G401.6 (cell line): ENCODE data around the gene CTCFL.

Source experiments
- FAIRE-seq: peaks from 2 replicates; lab custom pipeline; 2012; peaks lifted over from hg19 to GRCh38; lab: Jason Lieb, UNC

The CTCFL gene

DNA sequence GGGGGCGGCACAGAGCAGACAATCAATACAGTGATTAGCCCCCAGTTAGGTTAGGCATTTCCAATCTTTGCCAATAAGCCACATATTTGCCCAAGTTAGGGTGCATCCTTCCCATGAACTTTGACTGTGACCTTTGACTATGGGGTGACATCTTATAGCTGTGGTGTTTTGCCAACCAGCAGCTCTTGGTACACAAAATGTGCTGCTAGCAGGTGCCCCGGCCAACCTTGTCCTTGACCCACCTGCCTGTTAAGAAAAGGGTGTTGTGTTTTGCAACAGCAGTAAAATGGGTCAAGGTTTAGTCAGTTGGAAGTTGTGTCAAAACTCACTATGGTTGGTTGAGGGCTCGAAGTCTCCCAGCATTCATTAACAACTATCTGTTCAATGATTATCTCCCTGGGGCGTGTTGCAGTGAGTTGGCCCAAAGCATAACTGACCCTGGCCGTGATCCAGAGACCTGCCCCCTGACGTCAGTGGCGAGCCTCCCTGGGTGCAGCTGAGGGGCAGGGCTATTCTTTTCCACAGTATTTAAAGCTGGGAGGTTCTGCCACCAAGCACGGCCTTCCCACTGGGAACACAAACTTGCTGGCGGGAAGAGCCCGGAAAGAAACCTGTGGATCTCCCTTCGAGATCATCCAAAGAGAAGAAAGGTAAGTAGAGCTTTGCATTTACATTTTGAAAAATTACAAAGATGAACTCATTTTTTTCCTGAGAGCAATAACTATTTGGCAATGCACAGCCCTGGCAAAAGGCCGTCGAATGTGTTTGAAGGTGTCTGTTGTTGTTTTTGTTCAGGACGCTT is 35.8 kb upstream of the CTCFL start, which contains the start of gene PCK1:
TSS of gene PCK1 (plus strand) at position 557 of the 802 bp plus-strand sequence. CDS start 302 bp downstream, outside the sequence.
- no peak for FAIRE-seq

DNA sequence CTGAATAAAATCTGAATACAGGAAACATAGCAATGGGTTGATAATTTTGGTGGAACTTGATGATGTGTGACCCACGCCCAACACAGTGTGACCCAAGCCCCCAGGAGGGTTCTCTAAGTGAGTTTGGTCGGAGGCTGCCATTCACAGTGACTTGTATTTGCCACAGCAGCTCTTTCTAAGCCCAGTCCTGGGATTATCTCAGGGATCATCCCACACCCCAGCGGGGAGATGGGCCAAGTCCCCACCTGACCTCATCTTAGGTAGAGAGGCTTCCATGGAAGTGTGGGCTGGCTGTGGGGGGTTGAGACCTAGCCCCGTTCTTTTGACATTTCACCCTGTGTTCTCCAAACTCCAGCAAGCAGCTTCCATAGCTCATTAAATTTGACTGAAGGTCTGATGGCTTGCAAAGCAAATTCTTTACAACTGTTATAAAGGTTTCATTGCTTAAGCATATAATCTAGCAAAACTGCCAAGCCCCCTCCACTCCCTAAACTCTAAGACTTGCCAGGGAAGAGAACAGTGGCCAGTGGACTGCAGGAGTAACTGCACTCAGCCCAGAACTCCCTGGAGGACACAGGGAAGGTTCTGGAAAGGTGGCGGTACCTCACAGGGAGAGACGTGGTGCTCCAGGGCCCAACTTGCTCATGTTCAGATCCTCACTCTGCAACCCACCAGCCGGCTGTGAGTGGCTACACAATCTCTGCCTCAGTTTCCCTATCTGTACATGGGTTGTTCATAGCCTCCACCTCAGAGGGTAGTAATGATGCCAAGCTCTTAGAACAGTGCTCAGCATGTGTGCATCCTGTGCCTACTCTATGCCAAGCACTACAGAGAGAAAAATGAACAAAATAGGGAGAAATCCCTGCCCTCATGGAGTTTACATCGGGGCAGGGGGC is 35.0 kb upstream of the CTCFL start:
- no peak for FAIRE-seq

DNA sequence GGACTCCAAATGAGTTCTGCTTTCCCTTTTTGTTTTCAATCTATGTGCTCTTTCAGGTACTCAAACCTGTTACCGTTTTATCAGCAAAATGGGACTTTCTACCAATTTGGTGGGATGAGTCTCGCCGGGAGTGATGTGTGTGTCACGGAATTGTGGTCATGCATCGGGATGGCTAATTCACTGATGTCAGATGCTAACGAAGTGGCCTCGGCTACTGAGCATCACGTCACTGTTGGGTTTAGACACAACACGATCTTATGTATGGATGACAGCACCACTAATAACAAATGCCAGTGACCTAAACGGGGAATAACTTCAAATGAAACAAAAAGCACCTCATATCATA is 34.3 kb upstream of the CTCFL start:
- FAIRE-seq, result no peak

DNA sequence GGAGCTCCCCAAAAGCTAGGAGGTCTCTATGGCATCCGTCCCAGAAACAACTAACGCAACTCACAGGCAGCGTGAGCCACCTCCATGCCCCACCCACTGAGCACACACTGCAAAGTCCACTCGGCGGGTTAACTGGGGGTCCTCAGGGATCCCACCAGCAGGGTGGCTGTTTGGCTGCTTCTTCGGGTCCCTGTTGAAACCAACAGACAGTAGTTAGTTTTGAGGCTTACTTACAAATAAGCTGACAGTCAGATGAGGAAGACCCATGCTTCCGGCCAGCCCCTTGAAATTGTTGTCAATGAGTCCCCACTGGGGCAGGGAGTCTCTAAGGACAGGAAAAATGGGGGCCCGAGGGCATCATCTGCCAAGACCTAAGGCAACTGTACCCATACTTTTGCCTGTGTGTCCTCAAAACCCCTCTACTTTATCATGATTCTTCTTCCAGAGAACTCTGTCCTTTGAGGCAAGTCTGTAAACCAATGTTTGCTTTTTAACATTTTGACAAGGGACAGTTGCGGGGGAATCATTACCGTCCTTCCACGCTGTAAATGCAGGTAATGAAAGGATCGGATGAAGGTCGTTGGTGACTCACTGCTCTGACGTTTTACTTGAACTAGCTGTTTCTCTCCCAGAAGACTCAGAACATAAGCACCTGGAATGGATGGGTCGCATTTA is 33.8 kb upstream of the CTCFL start:
- FAIRE-seq, result no peak

DNA sequence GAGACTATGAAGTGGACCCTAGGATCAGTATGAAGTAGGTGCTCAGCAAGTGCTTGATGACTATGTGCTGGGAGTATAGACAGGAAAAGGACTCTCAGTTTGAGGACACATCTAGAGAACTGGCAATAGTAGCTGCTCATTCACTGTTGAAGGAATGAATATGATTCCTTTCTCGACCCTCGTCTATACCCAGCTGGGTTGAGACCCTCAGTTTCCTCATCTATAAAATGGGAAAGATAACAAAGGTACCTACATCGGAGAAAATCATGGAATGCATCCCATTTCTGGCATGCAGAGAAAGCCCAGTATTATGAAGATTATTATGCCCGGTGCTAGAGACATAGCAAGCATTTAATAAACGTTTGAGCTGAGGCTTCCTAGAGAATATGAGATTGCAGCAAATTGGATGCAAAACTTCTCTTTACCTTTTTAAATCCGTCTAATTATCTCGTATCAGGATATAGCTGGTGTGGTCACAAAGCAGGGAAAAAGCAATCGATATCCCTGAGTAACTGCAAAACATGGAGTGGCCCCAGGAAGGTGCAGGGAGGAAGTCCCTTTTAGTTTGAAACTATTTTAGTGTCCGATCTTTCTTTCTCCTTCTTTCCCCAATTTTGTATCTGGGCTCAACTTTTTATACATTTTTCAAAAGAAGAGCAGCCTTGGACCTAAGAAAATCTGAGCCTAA is 33.1 kb upstream of the CTCFL start:
- FAIRE-seq, result no peak

DNA sequence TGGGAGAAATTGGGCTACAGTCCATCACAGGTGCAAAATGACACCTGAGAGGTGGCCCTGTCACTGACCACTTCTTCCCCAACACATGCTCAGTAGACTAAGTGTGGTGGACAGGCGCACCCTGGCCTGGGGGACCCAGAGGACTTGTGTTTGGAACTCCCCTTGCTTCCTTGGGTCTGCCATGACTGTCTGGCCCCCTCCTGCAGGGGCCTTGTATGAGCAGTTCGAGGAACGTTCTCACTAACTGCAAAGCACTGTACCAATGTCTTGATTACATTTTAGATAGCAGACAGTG is 32.0 kb upstream of the CTCFL start:
- FAIRE-seq, result no peak

DNA sequence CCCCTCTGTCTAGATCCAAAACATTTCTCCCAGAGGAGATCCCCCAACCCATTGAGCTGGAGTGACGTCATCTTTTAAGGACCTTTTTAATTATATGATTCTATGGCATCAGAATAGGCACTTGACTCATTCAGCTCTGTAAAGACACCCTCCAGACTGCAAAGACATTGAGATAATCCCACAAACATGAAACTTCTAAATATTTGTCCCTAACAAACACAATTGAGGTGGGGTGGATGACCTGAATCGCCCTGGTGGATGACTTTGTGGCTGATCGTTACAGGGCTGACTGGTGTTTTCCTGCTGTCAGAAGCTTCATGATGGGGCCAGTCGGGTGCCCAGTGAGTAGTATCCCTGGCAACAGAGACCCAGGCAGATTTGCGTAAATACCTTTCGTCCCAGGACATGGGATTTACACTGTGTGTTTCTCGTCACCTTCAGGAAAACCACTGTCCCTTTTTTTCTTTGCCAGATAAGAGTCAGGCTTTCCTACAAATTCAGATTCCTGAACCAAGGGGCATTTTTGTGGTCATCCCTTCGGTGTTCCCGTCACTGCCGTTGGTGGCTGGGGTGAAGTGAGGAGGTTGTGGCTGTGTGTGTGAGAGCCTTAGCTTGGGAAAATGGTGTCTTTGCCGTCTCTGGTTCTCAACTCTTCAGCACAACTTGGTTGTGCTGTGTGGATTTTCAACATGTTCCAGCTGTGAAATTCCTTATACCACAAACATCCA is 30.7 kb upstream of the CTCFL start:
- FAIRE-seq, result no peak

DNA sequence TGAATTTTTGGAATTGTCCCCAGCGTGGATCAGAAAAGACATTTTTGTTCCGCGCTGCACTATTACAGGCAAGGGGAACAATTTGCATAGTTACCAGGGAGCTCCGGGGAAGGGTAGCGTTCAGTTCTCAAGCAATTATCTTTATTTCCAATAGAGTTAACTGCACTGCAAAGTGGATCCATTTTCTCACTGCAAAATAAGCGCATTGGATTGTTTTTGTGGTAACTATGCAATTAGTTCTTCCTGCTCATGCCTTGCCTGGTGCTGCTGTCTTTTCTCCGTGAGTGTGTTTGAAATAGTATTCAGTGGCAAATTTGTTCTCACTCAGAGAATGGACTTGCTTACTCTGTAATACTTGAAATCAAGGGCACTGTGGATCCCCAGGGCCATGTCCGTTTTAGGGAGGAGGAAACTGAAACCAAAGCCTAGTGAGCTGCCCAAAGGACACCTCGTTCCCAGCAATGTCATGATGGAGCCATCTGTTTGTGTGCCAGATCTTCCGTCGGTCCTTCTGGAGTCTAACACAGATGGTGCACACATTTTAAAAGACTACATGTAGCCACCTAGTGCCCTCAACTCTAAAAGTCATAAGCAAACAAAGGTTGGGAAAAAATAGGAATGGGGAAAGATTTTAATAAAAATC is 28.6 kb upstream of the CTCFL start:
- no peak for FAIRE-seq

DNA sequence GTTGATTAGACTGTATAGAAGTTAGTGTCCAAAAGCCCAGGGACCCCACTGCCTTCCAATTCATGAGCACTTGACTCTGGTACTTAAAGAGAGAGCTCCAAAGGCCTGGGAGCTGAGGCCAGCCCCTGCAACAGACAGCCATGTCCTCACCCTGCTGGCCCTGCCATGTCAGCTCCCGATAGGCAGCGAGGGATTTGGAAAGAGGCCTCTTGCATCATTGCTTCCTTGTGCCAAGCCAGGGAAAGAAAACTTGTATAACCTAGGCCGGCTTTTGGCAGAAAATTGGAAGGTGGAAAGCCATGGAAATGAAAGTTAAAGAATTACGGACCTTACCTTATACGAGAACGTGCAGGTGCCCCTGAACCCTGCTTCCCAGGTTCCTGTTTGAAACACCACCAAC is 27.5 kb upstream of the CTCFL start:
- FAIRE-seq, result no peak

DNA sequence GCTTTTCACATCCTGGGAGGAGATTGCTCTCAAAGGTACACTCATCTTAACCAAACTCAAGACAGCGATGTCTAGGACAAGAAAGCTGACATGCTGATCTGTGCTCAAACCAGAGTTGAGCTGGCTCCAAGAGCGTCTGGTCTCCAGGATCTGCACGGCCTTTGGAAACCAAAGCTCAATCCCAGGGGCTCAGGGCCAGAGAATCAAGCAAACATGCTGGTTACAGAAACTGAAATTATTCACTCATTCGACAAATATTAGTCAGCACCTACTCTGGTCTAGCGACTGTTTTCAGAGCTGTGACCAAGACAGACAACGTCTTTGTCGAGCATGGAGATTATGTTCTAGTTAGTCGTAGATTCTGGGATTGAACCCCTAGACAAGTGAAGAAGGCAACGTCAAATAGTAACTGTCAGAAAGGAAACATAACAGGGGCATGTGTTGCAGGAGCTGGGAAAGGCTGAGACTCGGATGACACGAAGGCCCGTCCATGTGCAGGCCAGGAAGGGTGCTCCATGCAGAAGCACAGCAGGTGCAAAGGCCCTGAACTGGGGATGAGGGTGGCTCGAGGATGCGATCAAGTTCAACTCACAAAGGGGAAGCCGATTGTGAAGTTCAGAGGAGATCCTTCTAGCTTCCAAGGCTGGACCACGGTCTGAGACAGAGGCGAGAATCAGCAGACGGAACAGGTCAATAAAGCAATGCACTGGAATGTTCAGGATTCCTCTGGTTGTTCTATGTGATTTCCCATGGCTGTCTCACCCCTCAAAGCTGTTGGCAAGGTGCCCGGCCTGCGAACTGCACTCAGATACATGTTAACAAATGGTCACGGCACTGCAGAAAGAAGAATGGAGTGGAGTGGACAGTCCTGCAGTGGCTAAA is 23.5 kb upstream of the CTCFL start:
- no peak for FAIRE-seq

DNA sequence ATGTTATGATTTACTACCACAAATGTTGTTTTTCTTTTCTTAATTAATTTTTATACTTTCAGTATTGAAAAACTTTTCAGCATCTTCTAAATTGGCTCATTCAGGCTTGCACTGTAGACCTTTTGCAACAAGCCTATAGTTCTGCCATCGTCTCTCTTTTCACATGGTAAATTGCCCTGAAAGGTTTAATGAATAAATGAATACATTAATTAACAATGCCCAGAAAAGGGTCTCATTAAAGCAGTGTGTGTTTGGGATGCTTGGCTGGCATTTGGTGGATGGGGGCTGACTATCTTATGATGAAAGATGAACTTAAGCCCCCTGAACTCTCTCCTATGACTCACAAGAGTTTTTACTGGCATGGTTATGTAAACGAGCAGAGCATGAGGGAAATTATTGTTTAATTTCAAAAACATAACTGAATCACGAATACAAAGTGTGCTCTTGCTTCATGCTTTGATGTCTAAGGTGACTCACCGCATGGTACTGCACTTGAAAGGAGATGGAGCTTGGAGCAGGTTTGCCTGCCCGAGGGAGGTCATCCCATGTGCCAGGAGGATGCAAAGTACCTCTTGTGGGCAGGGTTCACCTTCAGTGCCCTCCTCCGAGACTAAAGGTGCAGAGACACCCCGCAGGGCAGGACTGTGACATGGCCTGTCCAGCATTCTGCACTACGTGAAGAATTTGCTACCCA is 22.2 kb upstream of the CTCFL start:
- no peak for FAIRE-seq

DNA sequence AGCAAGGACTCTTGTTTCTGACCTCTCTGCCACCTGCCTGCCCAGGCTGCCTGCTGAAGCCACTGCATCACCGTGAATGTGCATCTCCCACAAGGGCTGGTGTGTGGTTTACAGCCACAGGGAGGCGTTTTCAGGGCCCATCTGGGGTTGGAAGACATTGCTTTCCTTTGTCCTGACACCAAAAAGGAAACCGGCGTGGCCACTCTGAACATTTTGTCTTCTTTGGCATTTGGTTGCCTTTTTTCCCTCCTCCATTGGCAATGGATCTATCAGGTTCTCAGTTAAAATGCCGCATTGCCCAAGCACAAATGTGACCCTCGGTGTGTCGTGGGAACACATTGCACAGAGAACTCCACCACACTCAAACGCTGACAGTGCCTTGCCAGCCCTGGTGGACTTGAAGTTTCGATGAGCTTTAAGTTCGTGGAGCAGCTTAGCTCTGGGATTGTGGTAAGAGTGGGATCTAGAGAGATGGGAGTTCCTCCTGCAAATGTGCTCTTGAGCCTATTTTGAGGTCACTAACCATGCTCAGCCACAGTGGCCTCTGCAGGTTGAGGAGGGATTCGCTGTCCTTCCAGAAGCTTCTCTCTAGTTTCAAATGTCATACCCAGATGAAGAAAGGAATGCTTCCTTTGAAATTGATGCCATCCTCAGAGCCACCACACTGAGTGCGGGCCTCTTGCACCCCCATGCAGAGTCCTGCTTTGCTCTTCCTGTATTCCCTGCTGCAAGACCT is 21.2 kb upstream of the CTCFL start:
- FAIRE-seq, result no peak

DNA sequence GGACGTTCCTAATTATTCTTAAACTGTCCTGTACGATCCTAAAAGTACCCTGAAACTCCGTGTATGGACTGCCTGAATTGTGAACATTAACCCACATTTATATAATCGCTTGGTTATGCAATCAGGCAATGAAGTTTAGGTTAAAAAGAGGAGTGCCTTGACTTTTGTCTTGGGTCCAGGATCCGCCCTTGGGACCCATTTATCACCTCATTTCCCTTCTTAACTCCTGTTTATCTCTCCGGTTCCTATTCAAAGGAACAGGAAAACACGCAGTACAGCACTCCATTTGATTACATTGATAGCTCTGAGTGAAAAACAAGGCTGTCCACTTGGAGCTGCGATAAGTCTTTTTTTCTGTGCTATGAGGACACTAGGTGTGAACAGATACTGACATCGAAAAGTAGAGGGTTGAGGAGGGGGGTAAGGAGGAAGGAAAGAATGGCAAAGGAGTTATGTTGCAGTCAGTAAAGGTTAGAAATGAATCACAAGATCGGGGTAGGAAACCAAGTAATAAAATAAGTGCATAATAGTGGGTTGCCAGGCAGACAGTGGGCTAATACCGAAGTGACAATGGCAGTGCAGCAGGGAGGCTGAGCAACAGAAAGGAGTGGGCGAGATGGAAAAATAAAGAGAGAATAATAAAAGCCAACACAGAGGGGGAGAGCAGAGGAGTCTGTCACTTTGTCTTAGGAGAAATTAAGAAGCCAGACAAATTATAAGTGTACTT is 20.1 kb upstream of the CTCFL start:
- FAIRE-seq, result no peak

DNA sequence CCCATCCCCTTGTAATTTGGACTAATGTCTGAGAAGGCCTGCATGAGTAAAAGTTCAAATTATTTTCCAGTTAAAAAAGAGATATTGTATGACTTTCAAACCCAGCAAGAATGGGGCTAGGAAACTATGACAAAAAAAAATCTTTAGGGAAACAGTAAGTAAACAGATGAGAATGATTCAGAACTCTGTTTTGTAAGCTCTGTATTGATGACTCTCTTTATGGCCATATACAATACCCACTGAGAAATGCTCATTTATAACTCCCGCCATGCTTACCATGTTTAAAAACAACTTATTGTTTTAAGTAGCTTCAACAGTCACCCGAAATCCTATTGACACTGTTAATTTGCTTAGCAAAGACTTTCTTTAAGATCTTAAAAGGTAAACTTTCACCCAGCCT is 18.8 kb upstream of the CTCFL start:
- no peak for FAIRE-seq

DNA sequence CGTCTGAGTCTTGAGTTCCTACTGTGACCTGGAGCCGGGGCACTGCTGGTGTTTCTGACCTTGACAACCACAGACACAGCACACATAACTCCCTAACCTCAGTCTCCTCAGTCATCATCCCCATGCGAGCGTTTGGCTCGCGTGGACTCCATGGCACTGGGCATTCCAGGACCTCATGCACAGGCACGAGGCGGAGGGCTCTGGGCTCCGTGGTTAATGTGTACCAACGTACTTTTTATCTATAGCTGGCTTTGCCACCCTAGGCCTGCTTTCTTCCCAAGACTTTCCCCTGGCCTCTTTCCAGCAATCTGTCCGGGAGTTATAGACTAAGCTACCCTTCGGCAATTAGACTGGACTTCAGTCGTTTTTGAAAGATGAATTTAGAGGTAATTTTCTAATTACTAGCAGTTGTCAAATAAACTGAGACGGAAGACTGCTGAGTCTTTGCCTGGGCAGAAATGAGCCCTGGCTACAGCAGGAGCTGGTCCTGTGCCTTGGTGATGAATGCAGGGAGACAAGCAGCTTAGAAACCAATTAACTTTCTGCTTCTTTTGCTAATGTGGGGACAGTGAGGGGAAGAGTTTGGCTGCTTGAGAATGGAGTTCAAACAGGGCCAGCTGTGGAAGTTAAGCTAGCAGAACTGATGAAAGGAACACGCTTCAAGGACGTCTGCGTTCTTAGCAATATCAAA is 16.1 kb upstream of the CTCFL start:
- no peak for FAIRE-seq

DNA sequence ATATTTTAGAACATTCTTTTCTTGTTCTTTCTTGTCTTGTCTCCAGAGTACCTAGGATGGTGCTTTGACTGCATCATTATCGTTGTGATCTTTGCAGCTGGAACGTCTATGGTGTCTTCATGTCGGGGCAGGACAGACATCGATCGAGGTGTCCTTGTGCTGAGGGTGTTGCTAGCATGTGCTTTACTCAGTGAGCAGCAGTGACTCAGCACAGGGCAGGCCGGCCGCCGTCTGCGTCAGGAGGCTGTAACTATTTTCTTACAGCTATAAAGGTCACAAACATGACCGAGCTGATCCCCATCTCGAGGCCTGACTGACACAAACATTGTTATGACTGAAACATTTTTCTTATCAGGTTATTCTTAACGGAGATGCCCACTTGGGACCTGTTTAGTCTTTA is 14.9 kb upstream of the CTCFL start:
- no peak for FAIRE-seq

DNA sequence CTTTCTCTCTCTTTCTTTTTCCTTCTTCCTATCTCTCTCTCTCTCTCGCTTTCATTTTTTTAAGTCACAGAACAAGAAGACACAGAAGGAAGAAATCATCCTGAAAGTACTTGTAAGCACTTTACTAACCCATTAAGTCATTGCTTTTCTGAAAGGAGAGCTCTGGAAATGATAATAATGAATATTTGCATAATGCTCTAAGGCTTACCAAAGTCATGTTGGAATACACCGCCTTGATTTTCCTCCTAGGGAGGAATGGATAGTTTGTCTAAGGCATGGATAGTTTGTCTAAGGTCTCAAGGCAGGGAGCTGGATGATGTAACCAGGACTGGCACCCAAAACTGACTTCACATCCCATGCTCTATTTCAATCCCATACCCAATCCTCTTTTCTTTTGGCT is 12.9 kb upstream of the CTCFL start:
- FAIRE-seq, result no peak
